NOMO-1 (cell line): ENCODE results near the gene TPGS1.
"Not testable (repeated sequence)": the region's sequence is repeated elsewhere in the genome, so short reads cannot be mapped to it uniquely, and the experiment has no call there.

Experiments used
- DNase-seq, 2 experiments: peaks; one replicate each; lab custom pipeline; 2025; ENCODE audit not compliant: unreplicated experiment in 2 of 2; lab: John Stamatoyannopoulos, UW

The TPGS1 gene

GRCh38 chr19:475360-475759 is 31.9 kb upstream of the TPGS1 start:
- DNase-seq: no peak

GRCh38 chr19:478236-478903 is 28.9 kb upstream of the TPGS1 start:
- DNase-seq: no peak

- DNase-seq: no peak
Measured at GRCh38 chr19:478976-479375, 28.3 kb upstream of the TPGS1 start.

- no peak for DNase-seq
Measured at GRCh38 chr19:480016-480855, 27.1 kb upstream of the TPGS1 start.

- not testable (repeated sequence) for DNase-seq
Measured at GRCh38 chr19:481100-481499, 26.2 kb upstream of the TPGS1 start.

GRCh38 chr19:482186-483041 is 24.9 kb upstream of the TPGS1 start:
- no peak for DNase-seq

- DNase-seq: no peak
Measured at GRCh38 chr19:483332-484072, 23.8 kb upstream of the TPGS1 start.

GRCh38 chr19:484494-484893 is 22.8 kb upstream of the TPGS1 start:
- no peak for DNase-seq

GRCh38 chr19:485077-485476 is 22.2 kb upstream of the TPGS1 start:
- no peak for DNase-seq

GRCh38 chr19:485583-486236 is 21.6 kb upstream of the TPGS1 start:
- no peak for DNase-seq

- peak; percentile 81 to 94 for DNase-seq
Measured at GRCh38 chr19:488505-489417, 18.5 kb upstream of the TPGS1 start.

- DNase-seq: no peak
Measured at GRCh38 chr19:489418-490196, 17.7 kb upstream of the TPGS1 start.

- DNase-seq: no peak
Measured at GRCh38 chr19:491146-491741, 16.1 kb upstream of the TPGS1 start.

- DNase-seq: no peak
Measured at GRCh38 chr19:492091-492531, 15.2 kb upstream of the TPGS1 start.

GRCh38 chr19:493391-494170 is 13.7 kb upstream of the TPGS1 start:
- no peak for DNase-seq

- DNase-seq: no peak
Measured at GRCh38 chr19:494171-495080, 12.9 kb upstream of the TPGS1 start.
